Muscle of leg (tissue), 11 donors: ENCODE measurements around the gene SELENON. TPM values are rescaled to one million over a fixed set of nuclear protein-coding genes. Genes with fewer than 3 reads are reported as not detected.

ENCODE experiments used
- DNase-seq: peaks from one replicate; pipeline ENCODE4 v3.0.0; 2013
- H3K27ac ChIP-seq: one replicate; pipeline ENCODE4 v1.5.1; 2013; ENCODE audit warnings: mild to moderate bottlenecking, low read length, control low read depth
- H3K27me3 ChIP-seq: one replicate; pipeline ENCODE4 v1.6.1; 2013; ENCODE audit warnings: low read length; ENCODE audit not compliant: control insufficient read depth, insufficient read depth
- H3K36me3 ChIP-seq: one replicate; pipeline ENCODE4 v1.6.1; 2013; ENCODE audit warnings: low read length; ENCODE audit not compliant: control insufficient read depth, insufficient read depth
- H3K4me1 ChIP-seq: one replicate; pipeline ENCODE4 v1.6.1; 2013; ENCODE audit warnings: low read length; ENCODE audit not compliant: control insufficient read depth, insufficient read depth
- H3K4me3 ChIP-seq: one replicate; pipeline ENCODE4 v1.5.1; 2013; ENCODE audit warnings: low read length, control low read depth
- H3K9me3 ChIP-seq: replicated peaks from 2 replicates; pipeline ENCODE4 v1.6.1; 2013; ENCODE audit warnings: low read depth, low read length; ENCODE audit not compliant: control insufficient read depth
- WGBS: methylation state at CpG from one replicate; pipeline ENCODE4 v1.1.5; 2013; ENCODE audit warnings: missing lambda C conversion rate; ENCODE audit not compliant: insufficient coverage; 5-methylcytosine and 5-hydroxymethylcytosine counted together
- polyA plus RNA-seq, 8 donors: library from polyadenylated mRNA; unstranded; fragments of 120-200 nt; gene quantifications; one replicate each; pipeline versions ENCODE4 v1.2.1 to v1.2.3, GENCODE V29; 2013; ENCODE audit warnings: inconsistent platforms in 1 of 8, low replicate concordance in 1 of 8; ENCODE audit not compliant: insufficient read length in 8 of 8, insufficient read depth in 1 of 8
- total RNA-seq: library from RNA; stranded (reverse); fragments of 120-200 nt; gene quantifications from one replicate; pipeline ENCODE4 v1.2.4, GENCODE V29; 2013

SELENON gene
- total and polyA plus RNA-seq, 9 donors = 23.1 to 88.0 (median 64.9) TPM

DNA sequence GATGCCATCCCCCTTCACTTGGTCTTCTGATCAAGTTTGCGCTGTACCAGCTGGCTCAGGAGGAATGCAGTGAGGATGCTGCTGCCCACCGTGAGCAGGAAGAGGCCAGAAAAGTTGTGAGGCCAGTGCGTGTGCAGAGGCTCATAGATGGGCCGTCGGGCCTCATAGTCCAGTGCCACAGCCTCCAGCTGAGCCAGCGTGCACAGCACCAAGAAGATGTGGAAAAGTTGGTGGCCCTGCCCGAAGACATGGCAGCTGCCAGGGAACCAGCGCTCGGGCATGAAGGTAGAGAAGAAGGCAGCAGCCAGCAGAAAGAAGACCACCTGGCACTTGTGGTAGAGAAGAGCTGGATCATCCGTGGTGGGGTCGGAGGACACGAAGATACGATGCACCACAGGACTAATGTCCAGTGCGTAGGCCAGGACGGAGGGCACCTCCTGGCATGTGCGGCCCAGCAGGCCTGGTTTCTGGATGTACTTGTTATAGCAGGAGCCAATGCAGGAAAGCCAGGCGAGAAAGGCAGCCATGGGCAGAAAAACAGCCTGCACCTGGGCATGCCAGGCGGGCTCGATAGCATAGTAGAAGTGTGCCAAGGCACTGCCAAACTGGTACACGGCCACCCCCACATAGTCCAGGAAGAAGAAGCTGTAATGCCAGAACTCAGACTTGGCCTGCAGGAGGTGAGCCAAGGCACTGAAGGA, 62.9 kb downstream of the SELENON start:
- 94% methylated on average over 19 of the region's 20 CpGs for WGBS

DNA sequence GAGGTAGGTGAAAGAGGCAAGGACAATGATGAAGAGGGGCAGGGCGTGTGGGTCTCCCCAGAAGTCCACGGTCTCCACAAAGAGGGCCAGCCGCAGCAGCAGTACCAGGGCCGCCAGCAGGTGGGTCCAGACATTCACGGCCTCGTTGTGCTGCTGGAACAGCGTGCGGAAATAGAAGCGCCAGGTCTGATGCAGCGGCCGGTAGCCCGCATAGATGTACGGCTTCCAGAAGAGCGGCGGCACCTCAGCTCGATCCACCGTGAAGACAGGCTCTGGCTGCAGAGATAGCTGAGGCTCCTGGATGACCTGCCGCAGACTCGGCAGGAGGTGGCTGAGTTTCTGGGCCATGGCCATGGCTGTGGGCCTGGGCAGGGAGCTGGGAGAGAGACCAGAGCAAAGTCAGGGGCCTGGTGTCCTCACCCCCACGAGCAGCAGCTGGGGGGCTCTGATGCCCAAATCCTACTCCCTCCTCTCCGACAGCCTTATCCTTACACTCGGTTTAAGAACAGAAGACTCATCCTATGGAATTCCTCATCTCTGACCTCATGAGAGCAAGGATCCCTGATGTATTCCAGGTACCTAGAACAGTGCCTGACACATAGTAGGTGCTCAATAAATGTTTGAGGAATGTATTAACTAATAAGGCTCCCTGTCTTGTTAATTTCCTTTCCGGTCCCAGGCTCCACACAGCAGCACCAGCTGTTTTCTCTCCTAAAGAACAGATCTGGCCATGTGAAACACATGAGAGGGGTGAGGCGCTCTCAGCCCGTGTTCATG, 63.7 kb downstream of the SELENON start:
- H3K27me3 ChIP-seq = no peaks in the 10 kb centered on the region
- peaks cover 9% of the 10 kb centered on the region for H3K4me1 ChIP-seq
- peaks cover 15% of the 10 kb centered on the region for H3K36me3 ChIP-seq
- DNase-seq = no peak
- WGBS = 90% methylated on average over 21 of the region's 25 CpGs
- H3K9me3 ChIP-seq = no peaks in the 10 kb centered on the region
- no peak overlapping the region for H3K4me3 ChIP-seq
- H3K27ac ChIP-seq = no peak overlapping the region

More for the DNA sequence above, 62.9 kb downstream of the SELENON start:
- Histone ChIP-seq H3K36me3 (peaks cover 15% of the 10 kb centered on the region), H3K27ac (no peak overlapping the region), H3K9me3 (no peaks in the 10 kb centered on the region), H3K27me3 (no peaks in the 10 kb centered on the region), H3K4me3 (no peak overlapping the region), H3K4me1 (peaks cover 11% of the 10 kb centered on the region)
- no peak for DNase-seq

DNA sequence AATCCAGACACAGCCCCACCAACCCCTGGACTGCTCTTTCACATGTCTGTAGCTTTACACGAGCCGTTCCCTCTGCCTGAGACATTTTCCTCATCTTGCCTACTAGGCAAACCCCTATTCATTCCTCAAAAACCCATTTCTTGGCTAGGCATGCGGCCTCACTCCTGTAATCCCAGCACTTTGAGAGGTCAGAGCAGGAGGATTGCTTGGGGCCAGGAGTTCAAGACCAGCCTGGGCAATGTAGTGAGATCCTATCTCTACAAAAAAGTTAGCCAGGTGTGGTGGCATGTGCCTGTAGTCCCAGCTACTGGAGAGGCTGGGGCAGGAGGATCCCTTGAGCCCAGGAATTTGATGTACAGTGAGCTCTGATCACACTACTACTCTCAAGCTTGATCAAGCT, 64.4 kb downstream of the SELENON start:
- WGBS = 70% methylated on average over 3 of the region's 3 CpGs
- Histone ChIP-seq H3K4me1 (peaks cover 4% of the 10 kb centered on the region), H3K9me3 (no peaks in the 10 kb centered on the region), H3K27me3 (no peaks in the 10 kb centered on the region), H3K4me3 (no peak overlapping the region), H3K27ac (no peak overlapping the region), H3K36me3 (peaks cover 15% of the 10 kb centered on the region)
- no peak for DNase-seq

DNA sequence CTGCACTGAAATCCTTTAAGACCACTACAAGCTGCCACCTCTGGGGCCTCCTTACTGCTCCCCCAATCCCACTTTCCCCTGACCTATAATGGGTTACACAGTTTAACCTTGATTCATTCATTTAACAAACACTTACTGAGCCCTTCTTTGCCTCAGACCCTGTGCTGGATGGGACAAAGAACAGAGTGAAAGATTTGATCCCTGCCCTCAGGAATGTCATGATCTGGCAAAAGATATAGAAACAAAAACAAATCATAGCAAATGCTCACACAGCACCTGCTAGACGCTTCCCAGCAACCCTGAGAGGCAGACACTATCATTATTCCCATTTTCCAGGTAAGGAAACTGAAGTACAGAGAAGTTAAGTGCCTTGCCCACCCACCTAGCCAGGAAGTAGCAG, 66.3 kb downstream of the SELENON start:
- no peak overlapping the region for H3K27ac ChIP-seq
- H3K4me3 ChIP-seq = no peak overlapping the region
- no peak for DNase-seq
- H3K27me3 ChIP-seq = no peaks in the 10 kb centered on the region
- H3K9me3 ChIP-seq = no peaks in the 10 kb centered on the region
- peaks cover 8% of the 10 kb centered on the region for H3K4me1 ChIP-seq
- no CpG with 5 or more reads among the region's 1 CpG for WGBS
- H3K36me3 ChIP-seq = peaks cover 22% of the 10 kb centered on the region

DNA sequence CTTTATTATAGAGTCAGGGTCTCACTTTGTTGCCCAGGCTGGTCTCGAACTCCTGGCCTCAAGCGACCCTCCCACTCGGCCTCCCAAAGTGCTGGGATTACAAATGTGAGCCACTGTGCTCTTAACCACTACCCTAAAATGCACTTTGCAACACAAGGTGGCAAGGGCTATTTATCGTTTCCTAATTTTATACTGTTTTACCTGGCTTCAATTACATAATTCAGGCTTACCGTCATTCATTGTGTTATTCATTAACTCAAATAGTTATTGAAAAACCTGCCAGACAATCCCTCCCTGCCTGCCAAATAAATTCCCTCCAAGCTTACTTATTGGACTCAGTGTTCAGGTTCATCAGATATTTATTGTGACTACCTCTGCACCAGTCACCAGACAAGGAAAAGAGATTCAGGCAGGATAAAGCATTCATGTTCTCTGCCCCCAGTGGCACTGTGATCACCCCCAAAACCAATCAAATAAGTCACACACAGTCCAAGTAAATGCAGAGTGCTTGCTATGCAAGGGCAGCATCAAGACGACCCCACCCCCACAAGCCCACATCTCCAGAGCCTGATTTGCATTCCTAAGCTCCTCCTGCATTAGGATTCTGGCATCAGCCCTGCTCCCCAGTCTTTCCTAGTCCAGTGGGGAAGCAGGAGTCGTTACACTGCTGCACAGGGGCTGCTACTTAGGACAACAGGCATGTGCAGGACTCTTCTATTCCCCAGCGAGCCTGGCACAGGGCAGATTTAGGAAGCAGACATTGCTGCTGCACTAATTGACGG, 67.4 kb downstream of the SELENON start:
- no peak overlapping the region for H3K27ac ChIP-seq

More for the DNA sequence above, 67.4 kb downstream of the SELENON start:
- 59% methylated on average over 8 of the region's 9 CpGs for WGBS
- Histone ChIP-seq H3K27me3 (no peaks in the 10 kb centered on the region), H3K4me3 (no peak overlapping the region), H3K36me3 (peaks cover 20% of the 10 kb centered on the region), H3K9me3 (no peaks in the 10 kb centered on the region), H3K4me1 (peaks cover 12% of the 10 kb centered on the region)
- no peak for DNase-seq

Other genes starting within 250 kb of the SELENON start
- 5.2 TPM for gene MAN1C1, start 183.4 kb upstream of the SELENON start, total RNA-seq
- 10 to 100 TPM in 6 of 8 donors, 1 to 10 TPM in 2; 9.3 to 17.4 (median 12.8) TPM for gene MAN1C1, start 183.4 kb upstream of the SELENON start, polyA plus RNA-seq
- gene MTFR1L, start 19.8 kb downstream of the SELENON start, total RNA-seq = 53.2 TPM
- gene MTFR1L, start 19.8 kb downstream of the SELENON start, polyA plus RNA-seq = 10 to 100 TPM; 58.9 to 76.3 (median 64.1) TPM
- 1.1 TPM for gene AUNIP, start 59.3 kb downstream of the SELENON start, total RNA-seq
- gene AUNIP, start 59.3 kb downstream of the SELENON start, polyA plus RNA-seq = 1 to 10 TPM in 6 of 8 donors, under 1 TPM in 2; 0.76 to 1.8 (median 1.2) TPM
- 5.8 TPM for gene PAQR7, start 75.5 kb downstream of the SELENON start, total RNA-seq
- 10 to 100 TPM in 1 of 8 donors, 1 to 10 TPM in 7; 6.9 to 10.8 (median 7.7) TPM for gene PAQR7, start 75.5 kb downstream of the SELENON start, polyA plus RNA-seq
- 295 TPM for gene STMN1, start 106.2 kb downstream of the SELENON start, total RNA-seq
- gene STMN1, start 106.2 kb downstream of the SELENON start, polyA plus RNA-seq = 100 to 1,000 TPM; 518 to 745 (median 564) TPM
- 59.7 TPM for gene PAFAH2, start 197.9 kb downstream of the SELENON start, total RNA-seq
- 10 to 100 TPM; 42.1 to 78.5 (median 55.6) TPM for gene PAFAH2, start 197.9 kb downstream of the SELENON start, polyA plus RNA-seq
- 0.71 TPM for gene EXTL1, start 221.6 kb downstream of the SELENON start, total RNA-seq
- gene EXTL1, start 221.6 kb downstream of the SELENON start, polyA plus RNA-seq = 1 to 10 TPM; 1.7 to 4.6 (median 2.5) TPM
- gene SLC30A2, start 245.9 kb downstream of the SELENON start, total RNA-seq = 0.93 TPM
- 1 to 10 TPM in 2 of 8 donors, under 1 TPM in 6; 0.29 to 2.0 (median 0.65) TPM for gene SLC30A2, start 245.9 kb downstream of the SELENON start, polyA plus RNA-seq